ENCODE results near the gene RCAN2.
A peak's percentile ranks its signal among the peaks of the same experiment; 100 is the strongest.
"Not testable (repeated sequence)": the region's sequence is repeated elsewhere in the genome, so short reads cannot be mapped to it uniquely, and the experiment has no call there.

The RCAN2 gene

DNA sequence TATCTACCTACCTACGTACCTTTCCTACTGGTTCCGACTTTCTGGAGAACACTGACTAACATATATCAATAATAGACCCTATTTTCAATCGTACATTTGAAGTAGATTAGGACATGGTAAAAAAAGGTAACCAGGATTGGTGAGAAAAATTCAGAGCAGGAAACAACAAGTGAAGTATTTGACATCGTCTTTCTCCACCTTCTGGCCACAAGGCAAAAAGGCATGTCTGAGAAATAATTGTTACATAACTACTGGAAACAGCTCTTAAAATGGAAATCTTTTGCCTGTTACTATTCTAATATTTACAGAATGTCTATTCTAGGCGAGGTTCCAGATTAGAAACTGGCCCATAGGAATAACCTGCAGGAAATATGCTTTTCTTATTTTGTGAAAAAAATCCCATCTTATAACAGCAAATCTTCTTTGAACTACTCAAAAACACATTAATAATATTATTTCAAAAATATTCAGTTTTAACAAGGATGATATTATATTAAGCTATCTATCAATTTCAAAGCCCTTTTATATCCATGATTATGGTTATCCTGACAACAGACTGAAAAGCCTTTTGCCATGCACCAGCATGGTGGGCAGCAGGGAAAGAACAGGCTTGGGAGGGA, 80.8 kb downstream of the RCAN2 start:
- no peak for TF ChIP-seq EZH2phosphoT487 (IDR thresholded peaks at IDR 0.05; ENCODE audit: low read length)
- TF ChIP-seq, protein P1, sequence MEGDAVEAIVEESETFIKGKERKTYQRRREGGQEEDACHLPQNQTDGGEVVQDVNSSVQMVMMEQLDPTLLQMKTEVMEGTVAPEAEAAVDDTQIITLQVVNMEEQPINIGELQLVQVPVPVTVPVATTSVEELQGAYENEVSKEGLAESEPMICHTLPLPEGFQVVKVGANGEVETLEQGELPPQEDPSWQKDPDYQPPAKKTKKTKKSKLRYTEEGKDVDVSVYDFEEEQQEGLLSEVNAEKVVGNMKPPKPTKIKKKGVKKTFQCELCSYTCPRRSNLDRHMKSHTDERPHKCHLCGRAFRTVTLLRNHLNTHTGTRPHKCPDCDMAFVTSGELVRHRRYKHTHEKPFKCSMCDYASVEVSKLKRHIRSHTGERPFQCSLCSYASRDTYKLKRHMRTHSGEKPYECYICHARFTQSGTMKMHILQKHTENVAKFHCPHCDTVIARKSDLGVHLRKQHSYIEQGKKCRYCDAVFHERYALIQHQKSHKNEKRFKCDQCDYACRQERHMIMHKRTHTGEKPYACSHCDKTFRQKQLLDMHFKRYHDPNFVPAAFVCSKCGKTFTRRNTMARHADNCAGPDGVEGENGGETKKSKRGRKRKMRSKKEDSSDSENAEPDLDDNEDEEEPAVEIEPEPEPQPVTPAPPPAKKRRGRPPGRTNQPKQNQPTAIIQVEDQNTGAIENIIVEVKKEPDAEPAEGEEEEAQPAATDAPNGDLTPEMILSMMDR (IDR thresholded peaks at IDR 0.05; ENCODE audit: low read length), result peak; percentile 55
- Histone ChIP-seq H2AFZ (ENCODE audit: low read length) (no peak overlapping the region), H3K9ac (ENCODE audit: low read length) (no peak overlapping the region), H3K4me2 (ENCODE audit: low read depth, low read length) (no peak overlapping the region), H3K27ac (ENCODE audit: low read length) (no peak overlapping the region), H3K36me3 (replicated peaks; ENCODE audit: insufficient read depth, low read length) (no peaks in the 10 kb centered on the region), H3K9me2 (replicated peaks; ENCODE audit: insufficient read depth, low read length) (no peaks in the 10 kb centered on the region), H4K20me1 (ENCODE audit: insufficient read depth, low read length) (no peaks in the 10 kb centered on the region), H3K4me3 (ENCODE audit: low read length) (no peak overlapping the region), H3K9me3 (replicated peaks; ENCODE audit: insufficient read depth, low read length) (no peaks in the 10 kb centered on the region), H3K4me1 (ENCODE audit: low read length) (no peaks in the 10 kb centered on the region), H3K79me2 (ENCODE audit: low read length) (no peaks in the 10 kb centered on the region), H3F3A (ENCODE audit: insufficient read depth, low read length) (no peaks in the 10 kb centered on the region), H3K27me3 (replicated peaks; ENCODE audit: insufficient read depth, low read length) (no peaks in the 10 kb centered on the region)
- DNase-seq, result peak; percentile 32

DNA sequence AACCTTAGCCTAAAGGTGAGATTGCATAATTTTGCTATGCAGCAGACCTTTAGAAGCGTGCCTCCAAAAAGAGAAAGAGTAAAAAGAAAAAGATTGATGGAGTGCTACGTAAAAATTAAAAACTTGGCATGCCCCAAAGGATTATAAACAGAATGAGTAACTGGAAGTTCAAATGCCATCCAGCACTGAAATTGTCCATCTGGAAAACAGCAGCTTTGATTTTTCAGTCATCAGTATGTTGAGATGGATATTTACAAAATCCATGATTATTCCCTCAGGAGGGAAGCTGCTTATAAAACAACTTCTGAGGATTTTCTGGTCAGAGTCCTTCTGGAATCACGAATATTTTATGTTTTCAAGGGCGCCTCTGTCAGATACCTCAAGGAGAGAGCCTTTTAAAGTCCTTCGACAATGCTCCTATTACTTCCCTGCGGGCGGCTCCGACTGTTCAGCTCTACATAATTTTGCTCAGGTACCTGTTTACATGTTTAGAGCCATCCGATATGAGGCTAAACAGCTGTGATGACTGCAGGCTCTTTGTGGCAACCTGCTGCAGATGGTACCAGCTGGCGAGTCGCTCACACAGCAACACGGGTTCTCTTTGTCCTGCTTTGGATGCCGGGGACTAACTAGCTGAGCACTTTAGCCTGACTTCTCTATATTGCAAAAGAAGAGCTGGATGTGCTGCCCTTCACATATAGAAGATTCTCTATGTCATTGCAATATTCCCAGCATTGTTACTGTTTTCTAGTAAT, 83.3 kb downstream of the RCAN2 start:
- Histone ChIP-seq H4K20me1 (ENCODE audit: insufficient read depth, low read length) (no peaks in the 10 kb centered on the region), H3K4me1 (ENCODE audit: low read length) (no peaks in the 10 kb centered on the region), H2AFZ (ENCODE audit: low read length) (no peak overlapping the region), H3K9ac (ENCODE audit: low read length) (no peak overlapping the region), H3K9me2 (replicated peaks; ENCODE audit: insufficient read depth, low read length) (no peaks in the 10 kb centered on the region), H3F3A (ENCODE audit: insufficient read depth, low read length) (no peaks in the 10 kb centered on the region), H3K27me3 (replicated peaks; ENCODE audit: insufficient read depth, low read length) (no peaks in the 10 kb centered on the region), H3K4me3 (ENCODE audit: low read length) (no peak overlapping the region), H3K4me2 (ENCODE audit: low read depth, low read length) (no peak overlapping the region), H3K27ac (ENCODE audit: low read length) (no peak overlapping the region), H3K9me3 (replicated peaks; ENCODE audit: insufficient read depth, low read length) (no peaks in the 10 kb centered on the region), H3K36me3 (replicated peaks; ENCODE audit: insufficient read depth, low read length) (no peaks in the 10 kb centered on the region), H3K79me2 (ENCODE audit: low read length) (no peaks in the 10 kb centered on the region)
- TF ChIP-seq, protein P1 (IDR thresholded peaks at IDR 0.05; ENCODE audit: low read length), result no peak
- TF ChIP-seq EZH2phosphoT487 (IDR thresholded peaks at IDR 0.05; ENCODE audit: low read length), result no peak
- no peak for TF ChIP-seq EZH2 (optimal IDR thresholded peaks at IDR 0.05; ENCODE audit: low read depth, low read length)
- no peak for DNase-seq

GRCh38 chr6:46407246-46407645, 84.0 kb downstream of the RCAN2 start:
- Histone ChIP-seq H3K4me2 (ENCODE audit: low read depth, low read length) (no peak overlapping the region), H3K4me3 (ENCODE audit: low read length) (no peak overlapping the region), H4K20me1 (ENCODE audit: insufficient read depth, low read length) (no peaks in the 10 kb centered on the region), H3K4me1 (ENCODE audit: low read length) (no peaks in the 10 kb centered on the region), H3K9ac (ENCODE audit: low read length) (no peak overlapping the region), H3K27me3 (replicated peaks; ENCODE audit: insufficient read depth, low read length) (no peaks in the 10 kb centered on the region), H3K79me2 (ENCODE audit: low read length) (no peaks in the 10 kb centered on the region), H3K9me2 (replicated peaks; ENCODE audit: insufficient read depth, low read length) (no peaks in the 10 kb centered on the region), H3F3A (ENCODE audit: insufficient read depth, low read length) (no peaks in the 10 kb centered on the region), H3K27ac (ENCODE audit: low read length) (no peak overlapping the region), H3K9me3 (replicated peaks; ENCODE audit: insufficient read depth, low read length) (no peaks in the 10 kb centered on the region), H2AFZ (ENCODE audit: low read length) (no peak overlapping the region), H3K36me3 (replicated peaks; ENCODE audit: insufficient read depth, low read length) (no peaks in the 10 kb centered on the region)
- no peak for DNase-seq
- TF ChIP-seq, protein P1 (IDR thresholded peaks at IDR 0.05; ENCODE audit: low read length), result no peak
- no peak for TF ChIP-seq EZH2 (optimal IDR thresholded peaks at IDR 0.05; ENCODE audit: low read depth, low read length)
- no peak for TF ChIP-seq EZH2phosphoT487 (IDR thresholded peaks at IDR 0.05; ENCODE audit: low read length)

DNA sequence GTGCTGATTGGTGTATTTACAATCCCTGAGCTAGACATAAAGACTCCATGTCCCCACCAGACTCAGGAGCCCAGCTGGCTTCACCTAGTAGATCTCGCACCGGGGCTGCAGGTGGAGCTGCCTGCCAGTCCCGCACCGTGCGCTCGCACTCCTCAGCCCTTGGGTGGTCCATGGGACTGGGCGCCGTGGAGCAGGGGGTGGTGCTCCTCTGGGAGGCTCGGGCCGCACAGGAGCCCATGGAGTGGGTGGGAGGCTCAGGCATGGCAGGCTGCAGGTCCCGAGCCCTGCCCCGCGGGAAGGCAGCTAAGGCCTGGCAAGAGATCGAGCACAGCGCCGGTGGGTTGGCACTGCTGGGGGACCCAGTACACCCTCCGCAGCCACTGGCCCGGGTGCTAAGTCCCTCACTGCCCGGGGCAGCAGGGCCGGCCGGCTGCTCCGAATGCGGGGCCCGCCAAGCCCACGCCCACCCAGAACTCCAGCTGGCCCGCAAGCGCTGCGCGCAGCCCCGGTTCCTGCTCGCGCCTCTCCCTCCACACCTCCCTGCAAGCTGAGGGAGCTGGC, 85.5 kb downstream of the RCAN2 start:
- H3K9ac ChIP-seq (ENCODE audit: low read length); H3K36me3 ChIP-seq (replicated peaks; ENCODE audit: insufficient read depth, low read length); H3K79me2 ChIP-seq (ENCODE audit: low read length); H4K20me1 ChIP-seq (ENCODE audit: insufficient read depth, low read length); H3K9me3 ChIP-seq (replicated peaks; ENCODE audit: insufficient read depth, low read length); H3K4me3 ChIP-seq (ENCODE audit: low read length); DNase-seq; H3K4me2 ChIP-seq (ENCODE audit: low read depth, low read length); H3K9me2 ChIP-seq (replicated peaks; ENCODE audit: insufficient read depth, low read length); H3K27me3 ChIP-seq (replicated peaks; ENCODE audit: insufficient read depth, low read length); H3F3A ChIP-seq (ENCODE audit: insufficient read depth, low read length); H2AFZ ChIP-seq (ENCODE audit: low read length); H3K4me1 ChIP-seq (ENCODE audit: low read length); H3K27ac ChIP-seq (ENCODE audit: low read length): not testable (repeated sequence)
